DMS53 treated with DMSO at 0.1 percent for 48 hours (cell line): ENCODE results near the gene POC1A.

ENCODE experiments used
- DNase-seq: peaks from one replicate; lab custom pipeline; 2025; ENCODE audit not compliant: unreplicated experiment; lab: John Stamatoyannopoulos, UW

POC1A gene

GRCh38 chr3:52106951-52107611, 47.1 kb downstream of the POC1A start:
- no peak for DNase-seq

GRCh38 chr3:52104684-52105640, 49.3 kb downstream of the POC1A start:
- DNase-seq = no peak

- no peak for DNase-seq
These were observed 51.3 kb downstream of the POC1A start for GRCh38 chr3:52102934-52103333.

GRCh38 chr3:52099001-52099401, 55.2 kb downstream of the POC1A start:
- no peak for DNase-seq

GRCh38 chr3:52097851-52098507, 56.2 kb downstream of the POC1A start:
- no peak for DNase-seq

GRCh38 chr3:52095990-52096775, 58.0 kb downstream of the POC1A start:
- no peak for DNase-seq

- no peak for DNase-seq
These were observed 59.4 kb downstream of the POC1A start for GRCh38 chr3:52094571-52095485.

- peak; percentile 5 for DNase-seq
These were observed 60.3 kb downstream of the POC1A start for GRCh38 chr3:52093756-52094545.

- DNase-seq = no peak
These were observed 61.3 kb downstream of the POC1A start for GRCh38 chr3:52092891-52093290.

- no peak for DNase-seq
These were observed 62.0 kb downstream of the POC1A start for GRCh38 chr3:52092271-52092660.

GRCh38 chr3:52091586-52092270, 62.5 kb downstream of the POC1A start:
- no peak for DNase-seq

- DNase-seq = no peak
These were observed 63.2 kb downstream of the POC1A start for GRCh38 chr3:52090933-52091468.

- no peak for DNase-seq
These were observed 63.9 kb downstream of the POC1A start for GRCh38 chr3:52090131-52090932.

- DNase-seq = no peak
These were observed 64.5 kb downstream of the POC1A start for GRCh38 chr3:52089691-52090090.

GRCh38 chr3:52088445-52089367, 65.5 kb downstream of the POC1A start:
- DNase-seq = no peak

- no peak for DNase-seq
These were observed 66.5 kb downstream of the POC1A start for GRCh38 chr3:52087731-52088130.
